Left lobe of liver (tissue), 2 donors: ENCODE results near the gene CCR7. TPM values are rescaled to one million over a fixed set of nuclear protein-coding genes. Genes with fewer than 3 reads are reported as not detected.

Source experiments
- ATAC-seq: fragments of 200-7000 bp; cut with Tn5 transposase; one replicate; pipeline ENCODE4 v1.9.1; 2020; ENCODE audit warnings: mild to moderate bottlenecking, moderate library complexity
- DNase-seq: peaks from one replicate; pipeline ENCODE4 v3.0.0-alpha.2; 2020; ENCODE audit warnings: low spot score
- total RNA-seq: library from RNA; stranded (reverse); gene quantifications from one replicate; pipeline ENCODE4 v1.2.1, GENCODE V29; 2021
- donor health status: DM: no; HTN: no; CAD: no; lungs with moderate emphysema.
- donor health status: DM: no; HTN: yes; CAD: no.

CCR7 gene
- total RNA-seq, 1 donor from 2014 or later: 0.75 TPM

- DNase-seq: no peak
- no peak for ATAC-seq
Measured at GRCh38 chr17:40538936-40539705, 26.2 kb downstream of the CCR7 start.

GRCh38 chr17:40538019-40538935 lies 27.0 kb downstream of the CCR7 start:
- DNase-seq: peak; percentile 96
- peak; percentile 71 for ATAC-seq

DNA sequence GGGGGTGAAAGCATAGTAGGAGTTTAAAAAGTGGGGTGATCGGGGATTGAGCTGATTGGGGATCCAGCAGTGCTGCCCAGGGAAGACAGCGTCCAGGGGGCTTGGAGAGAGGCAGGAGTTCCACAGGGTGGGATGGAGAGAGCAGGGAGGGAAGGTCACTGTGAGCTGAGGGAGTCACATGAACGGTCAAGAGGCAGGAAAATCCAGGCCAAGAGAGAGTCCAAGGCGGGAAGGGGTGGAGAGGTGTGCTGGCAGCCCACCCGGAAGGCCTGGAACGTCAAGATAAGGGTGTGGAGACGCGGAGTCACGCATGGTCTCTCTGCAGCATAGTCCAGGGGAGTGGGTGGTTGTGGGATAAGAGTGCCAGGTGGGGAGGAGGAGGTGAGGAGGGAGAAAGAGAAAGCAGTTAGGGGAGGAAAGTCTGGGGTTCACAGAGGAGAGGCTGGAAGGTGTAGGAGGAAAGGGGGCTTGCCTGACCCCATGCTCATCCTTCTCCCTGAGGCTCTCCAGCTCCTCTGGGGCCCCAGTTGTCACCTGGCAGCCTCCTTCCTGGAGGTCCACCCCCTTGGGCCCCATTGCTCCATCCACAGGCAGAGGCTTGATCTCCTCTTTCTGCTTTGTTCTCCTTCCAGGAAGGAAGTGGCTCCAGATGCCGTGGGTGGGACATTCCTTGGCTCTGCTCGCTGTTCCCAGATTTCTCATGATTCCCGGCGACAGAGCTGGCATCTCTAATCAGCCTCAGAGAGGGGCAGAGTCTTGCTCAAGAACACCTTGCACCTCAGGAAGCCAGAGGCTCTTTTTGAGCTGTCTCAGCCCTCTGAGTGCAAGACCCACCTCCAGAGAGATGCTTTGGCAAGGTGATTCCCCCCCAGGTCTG lies 28.7 kb downstream of the CCR7 start:
- DNase-seq (no peak), ATAC-seq (no peak)

DNA sequence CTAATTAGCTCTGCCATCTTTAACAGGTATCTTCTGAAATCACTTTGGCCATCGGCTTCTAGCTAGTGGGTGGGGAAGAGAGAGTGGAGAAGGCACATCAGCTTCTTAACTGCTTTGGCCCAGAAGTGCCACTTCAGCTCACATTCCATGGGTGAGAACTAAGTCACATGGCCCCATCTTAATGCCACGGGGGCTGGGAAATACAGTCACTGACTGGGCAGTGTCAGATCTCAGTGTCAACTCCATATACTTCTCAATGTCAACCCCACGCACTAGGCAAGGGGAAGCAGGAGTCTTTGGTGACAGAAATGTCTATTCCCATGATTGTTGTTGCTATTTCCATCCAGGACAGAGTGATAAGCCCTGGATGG lies 29.4 kb downstream of the CCR7 start:
- ATAC-seq (no peak), DNase-seq (no peak)

DNA sequence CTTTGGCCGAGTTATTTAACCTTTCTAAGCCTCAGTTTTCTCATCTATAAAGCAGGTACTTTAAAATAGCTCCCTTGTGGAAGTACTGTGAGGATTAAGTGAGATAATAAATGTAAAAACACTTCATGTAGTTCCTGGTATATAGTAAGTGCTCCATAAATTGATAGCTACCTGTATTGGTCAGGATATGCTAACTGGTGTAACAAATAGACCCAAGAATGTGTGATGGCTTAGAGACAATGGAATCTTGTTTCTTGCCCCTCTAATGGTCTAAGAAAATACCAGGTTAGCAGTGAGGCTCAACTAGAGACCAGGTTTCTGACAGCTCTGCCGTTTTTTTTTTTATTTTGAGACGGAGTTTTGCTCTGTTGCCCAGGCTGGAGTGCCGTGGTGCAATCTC lies 29.8 kb downstream of the CCR7 start:
- no peak for ATAC-seq
- no peak for DNase-seq

- DNase-seq: no peak
- ATAC-seq: no peak
Measured at GRCh38 chr17:40534371-40535189, 30.7 kb downstream of the CCR7 start.

- no peak for DNase-seq
- no peak for ATAC-seq
Measured at GRCh38 chr17:40533896-40534295, 31.4 kb downstream of the CCR7 start.

DNA sequence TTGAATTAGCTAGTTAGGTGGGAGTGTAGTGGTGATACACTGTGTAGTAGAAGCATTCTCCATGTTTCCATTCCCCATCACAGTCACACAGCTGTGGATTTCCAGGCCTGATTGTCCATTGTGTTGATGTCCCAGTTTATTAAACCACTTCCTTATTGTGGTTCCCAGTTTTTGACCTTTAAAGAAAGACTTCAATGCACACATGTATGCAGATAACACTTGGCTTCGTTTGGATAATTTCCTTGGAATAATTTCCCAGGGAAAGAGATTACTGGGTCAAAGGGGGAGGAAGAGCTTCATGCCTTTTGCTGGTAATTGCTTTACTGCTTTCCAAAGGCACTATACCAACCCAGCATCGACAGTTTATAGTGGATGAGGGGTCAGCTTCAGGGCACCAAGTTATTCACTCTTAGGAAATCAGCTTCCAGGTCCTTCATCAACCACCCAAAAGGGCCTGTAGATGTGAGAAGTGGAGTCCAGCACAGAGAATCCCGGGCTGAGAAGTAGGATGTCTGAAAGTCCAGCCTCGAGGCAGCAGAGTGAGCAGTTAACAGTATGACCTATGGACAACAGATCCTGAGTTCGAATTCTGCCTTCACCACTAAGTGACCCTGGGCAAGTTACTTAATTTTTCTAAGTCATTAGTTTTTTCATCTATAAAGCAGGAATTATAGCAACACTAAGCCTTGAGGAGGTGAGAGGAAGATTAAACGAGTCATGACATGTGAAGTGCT lies 32.6 kb downstream of the CCR7 start:
- peak; percentile 16 for ATAC-seq
- no peak for DNase-seq

GRCh38 chr17:40531051-40531991 lies 34.0 kb downstream of the CCR7 start:
- no peak for DNase-seq

DNA sequence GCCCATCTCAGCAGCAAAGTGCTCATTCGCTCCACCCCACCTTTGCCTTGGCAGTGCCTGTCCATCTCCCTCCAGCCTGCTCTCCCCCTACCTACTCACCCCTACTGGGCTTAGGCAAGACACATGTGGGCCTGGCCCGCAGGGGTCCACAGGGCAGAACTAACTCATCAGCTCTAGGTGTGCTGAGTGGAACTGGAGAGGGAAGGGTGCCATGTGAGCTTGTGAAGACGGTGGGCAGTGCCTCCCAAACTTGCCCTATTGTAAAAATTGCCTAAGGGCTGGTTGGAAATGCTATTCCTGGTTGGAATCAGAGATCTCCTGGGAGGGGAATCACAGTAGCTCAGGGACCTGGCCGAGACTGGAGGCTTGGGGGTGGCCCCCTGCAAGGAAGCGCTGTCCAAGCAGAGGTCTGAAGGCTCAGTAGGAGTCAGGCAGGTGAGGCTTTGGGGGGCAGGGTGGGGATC lies 34.7 kb downstream of the CCR7 start:
- ATAC-seq (no peak), DNase-seq (no peak)

More at GRCh38 chr17:40531051-40531991, 34.0 kb downstream of the CCR7 start:
- no peak for ATAC-seq

DNA sequence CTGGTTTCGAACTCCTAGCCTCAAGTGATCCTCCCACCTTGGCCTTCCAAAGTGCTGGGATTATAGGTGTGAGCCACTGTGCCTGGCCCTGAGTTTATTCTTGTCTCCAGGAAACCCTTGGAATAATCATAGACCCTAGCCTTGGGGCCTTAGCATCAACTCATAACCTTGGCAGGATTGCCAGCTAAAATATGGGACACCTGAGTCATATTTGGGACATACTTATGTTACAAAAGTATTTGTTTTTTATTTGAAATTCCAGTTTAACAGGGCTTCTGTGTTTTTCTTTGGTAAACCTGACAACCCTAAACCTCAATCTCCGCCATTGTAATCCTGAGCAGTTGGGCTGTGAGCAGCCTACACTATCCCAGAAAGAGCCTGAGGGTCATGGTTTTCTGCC lies 35.3 kb downstream of the CCR7 start:
- DNase-seq (no peak), ATAC-seq (no peak)

- DNase-seq: no peak
- ATAC-seq: no peak
Measured at GRCh38 chr17:40528692-40529417, 36.4 kb downstream of the CCR7 start.

DNA sequence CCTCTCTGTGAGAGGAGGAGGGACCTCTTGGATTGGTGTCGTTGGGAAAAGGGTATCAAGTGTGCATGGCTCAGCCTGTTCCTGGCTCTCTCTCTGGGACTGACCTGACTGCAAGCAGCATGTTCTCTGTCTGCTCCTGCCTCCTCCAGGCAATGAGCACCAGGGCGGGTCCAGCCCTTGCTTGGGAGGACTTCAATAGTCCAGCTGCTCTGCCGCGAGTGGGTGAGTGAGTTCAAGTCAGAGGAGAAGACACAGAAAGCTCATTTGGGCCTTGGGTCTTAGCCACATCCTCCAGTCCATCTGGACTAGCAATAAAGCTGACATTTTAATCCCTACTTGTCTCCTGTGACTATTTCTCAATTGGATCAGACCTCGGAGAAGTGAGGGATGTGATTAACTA lies 38.6 kb downstream of the CCR7 start:
- DNase-seq (no peak), ATAC-seq (no peak)

GRCh38 chr17:40525294-40525693 lies 40.0 kb downstream of the CCR7 start:
- DNase-seq (no peak), ATAC-seq (no peak)

DNA sequence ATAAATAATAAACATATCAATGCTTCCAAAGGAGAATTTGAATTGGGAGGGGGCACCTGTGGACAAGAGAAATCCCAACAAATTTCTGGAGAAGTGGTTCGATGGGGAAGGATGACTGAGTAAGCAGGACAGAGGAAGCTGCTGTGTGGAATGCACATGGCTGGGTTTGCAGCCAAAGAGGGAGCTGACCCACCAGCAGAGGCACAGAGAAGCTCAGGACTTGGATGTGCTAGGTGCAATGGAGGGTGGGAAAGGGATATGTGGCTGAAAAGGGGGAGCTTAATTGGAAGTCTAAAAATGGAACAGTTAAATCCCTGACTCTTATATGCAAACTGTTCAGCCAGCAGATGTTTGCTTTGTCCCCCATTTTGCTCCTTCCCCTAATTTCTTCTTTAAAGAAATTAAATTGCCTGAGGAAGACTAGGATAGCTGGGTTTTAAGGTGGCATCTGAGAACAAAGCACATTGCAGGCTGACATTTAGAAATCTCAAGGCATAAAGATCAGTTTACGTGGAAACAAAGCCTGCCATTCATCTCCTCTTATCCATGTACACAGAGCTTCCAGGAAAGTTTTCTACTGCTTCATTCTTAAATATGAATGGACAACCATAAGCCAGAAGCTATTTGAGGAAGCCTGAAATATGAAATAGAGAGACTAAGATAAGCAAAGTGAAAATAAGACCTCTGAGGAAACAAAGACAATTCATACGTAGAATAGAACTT lies 40.9 kb downstream of the CCR7 start:
- DNase-seq (no peak), ATAC-seq (no peak)

- DNase-seq: no peak
Measured at GRCh38 chr17:40522961-40523310, 42.3 kb downstream of the CCR7 start.

More at GRCh38 chr17:40522961-40523310, 42.3 kb downstream of the CCR7 start:
- ATAC-seq: no peak
